Measurements from ENCODE around the gene GSS.

Gene GSS

DNA sequence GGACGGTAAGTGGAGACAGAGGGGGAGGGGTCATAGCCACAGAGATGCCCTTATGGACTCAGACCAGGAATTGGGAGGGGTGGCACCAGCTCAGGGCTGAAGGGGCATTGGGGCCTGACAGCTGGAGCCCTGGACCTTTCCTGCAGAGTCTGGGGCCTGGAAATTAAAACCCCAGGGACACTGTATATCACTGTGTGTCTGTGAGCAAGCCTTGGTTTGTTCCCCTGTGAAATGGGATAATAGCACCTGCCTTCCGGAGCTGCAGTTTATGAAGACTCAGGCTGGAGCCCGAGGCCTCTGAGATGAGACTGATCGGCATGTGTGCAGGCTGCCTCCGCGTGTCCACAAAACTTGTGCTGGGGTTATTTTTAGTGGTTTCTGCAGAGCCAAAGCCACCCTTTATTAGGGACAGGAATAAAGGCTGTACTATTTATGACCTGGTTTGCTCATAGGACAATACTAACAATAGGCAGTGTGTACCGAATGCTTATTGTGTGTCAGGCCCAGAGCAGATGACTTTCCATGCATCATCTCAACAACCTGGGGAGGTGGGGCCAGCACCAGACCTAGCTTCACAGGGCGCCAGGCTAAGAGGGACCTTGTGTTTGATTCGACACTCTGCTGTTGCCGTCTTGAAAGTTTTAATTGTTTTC is 22.6 kb upstream of the GSS start:
- DNase-seq (ENCODE audit: low read depth in 2 of 2): no peak

DNA sequence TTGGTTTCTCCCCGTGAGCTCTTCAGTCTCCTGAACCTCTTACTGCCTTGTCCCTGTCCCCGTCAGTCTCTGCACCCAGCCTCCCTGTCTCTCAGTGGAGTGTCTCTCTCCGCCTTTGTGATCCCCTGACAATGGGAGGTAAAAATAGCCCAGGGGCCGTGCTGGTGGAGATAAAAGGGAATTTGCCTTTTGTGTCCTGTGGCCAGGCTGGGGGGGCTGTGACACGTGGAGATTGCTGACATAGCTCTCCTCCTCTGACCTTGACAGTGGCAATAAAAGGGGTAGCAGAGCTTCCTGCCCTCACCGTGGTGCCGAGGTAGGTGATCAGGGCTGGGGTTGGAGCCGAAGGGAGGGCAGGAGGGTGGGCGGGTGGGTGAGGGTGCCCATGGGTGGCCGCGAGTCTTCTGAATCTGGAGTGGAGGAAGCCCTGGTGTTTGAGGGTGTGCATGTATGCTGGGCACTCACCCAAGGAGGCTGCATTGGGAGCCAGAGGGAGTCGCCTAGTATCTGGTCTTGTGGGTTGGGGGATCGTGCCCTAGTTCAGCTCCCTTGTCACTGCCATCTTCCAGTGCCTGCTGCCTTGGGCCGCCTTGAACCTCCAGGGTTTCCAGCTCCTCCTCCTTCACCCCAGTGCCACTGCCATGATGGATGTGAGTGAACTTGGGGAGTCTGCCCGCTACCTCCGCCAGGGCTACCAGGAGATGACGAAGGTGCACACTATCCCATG is 21.9 kb upstream of the GSS start:
- DNase-seq (ENCODE audit: low read depth in 2 of 2): no peak

DNA sequence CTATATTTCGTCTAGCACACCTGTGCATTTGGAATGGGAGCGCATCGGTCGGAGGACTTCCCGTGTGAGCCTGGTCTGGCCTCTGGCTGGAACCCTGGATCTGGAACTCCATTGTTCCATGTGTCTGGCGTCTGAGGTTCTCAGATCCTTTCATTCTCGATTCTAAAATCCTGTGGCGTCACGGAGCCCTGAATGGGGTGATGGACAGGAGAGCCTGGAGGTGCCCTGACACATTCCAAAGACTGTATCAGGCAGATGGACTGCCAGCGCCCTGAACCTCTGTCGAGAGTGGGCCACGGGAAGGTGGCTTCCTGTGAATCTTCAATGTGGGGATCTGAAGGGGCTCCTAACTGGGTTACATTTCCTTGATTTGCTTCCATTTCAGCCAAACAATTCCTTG is 20.7 kb upstream of the GSS start:
- no peak for DNase-seq (ENCODE audit: low read depth in 2 of 2)

GRCh38 chr20:34974246-34974645 is 18.6 kb upstream of the GSS start:
- DNase-seq (ENCODE audit: low read depth in 2 of 2): no peak

GRCh38 chr20:34971561-34972235 is 16.1 kb upstream of the GSS start:
- no peak for DNase-seq (ENCODE audit: low read depth in 2 of 2)

DNA sequence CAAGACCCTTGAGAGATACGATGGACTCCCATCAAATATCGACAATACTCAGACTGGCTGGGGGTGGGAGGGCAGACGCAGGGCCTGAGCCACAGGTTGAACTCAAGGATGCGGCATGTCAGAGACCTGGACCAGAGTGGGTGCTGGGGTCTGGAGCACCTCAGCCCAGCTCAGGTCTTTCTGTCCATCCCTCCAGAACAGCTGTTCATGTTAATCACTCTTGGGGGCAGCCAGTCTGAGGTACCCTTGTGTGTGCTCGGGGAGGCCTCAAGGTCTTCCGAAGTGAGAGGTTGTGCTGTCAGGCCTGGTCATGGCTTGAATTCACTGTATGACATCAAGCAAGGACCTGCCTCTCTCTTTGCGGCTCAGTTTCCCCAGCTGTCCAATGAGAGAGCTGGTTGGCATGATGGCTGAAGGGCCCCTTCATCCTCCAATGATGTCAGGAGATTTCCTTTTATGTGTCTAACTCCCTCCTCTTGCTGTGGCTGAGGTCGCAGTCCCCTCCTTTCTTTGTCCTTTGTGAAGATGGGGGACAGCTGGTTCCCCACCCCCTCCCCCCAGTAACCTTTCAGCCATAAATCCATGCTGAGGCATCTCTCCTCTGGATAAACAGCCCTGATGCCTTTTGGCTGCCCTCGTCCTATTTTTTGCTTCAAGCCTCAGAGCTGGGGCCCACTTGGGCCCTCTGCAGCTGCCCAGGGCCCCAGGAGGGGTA is 15.4 kb upstream of the GSS start:
- no peak for DNase-seq (ENCODE audit: low read depth in 2 of 2)

DNA sequence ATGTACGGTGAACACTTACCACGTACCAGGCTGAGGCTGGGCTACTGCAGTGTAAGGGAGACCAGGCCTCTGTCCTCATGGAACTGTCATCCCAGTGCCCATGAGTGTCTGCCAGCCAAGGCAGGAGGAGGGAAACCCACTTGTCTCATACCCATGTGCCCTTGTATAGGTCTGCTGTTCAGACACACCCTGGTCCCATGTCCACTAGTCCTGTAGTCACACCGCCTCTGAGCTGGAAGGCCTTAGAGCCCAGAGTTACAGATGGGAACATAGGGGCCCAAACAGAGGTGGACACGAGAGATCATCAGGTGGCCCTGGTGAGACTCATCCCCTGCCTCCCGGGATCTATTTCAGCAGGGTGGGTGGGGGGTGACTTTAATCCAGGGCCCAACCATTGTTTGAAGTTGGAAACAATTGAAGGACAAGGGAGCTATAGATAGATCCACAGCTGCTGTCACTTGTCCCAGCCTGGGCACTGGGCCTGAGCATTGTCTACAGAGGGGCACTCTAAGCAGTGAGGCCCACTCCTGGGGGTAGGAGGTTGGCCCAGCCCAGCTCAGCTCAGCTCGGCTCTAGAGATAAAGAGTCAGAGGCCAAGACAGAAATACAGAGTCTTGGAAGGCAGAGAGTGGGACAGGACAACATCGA is 14.7 kb upstream of the GSS start:
- DNase-seq (ENCODE audit: low read depth in 2 of 2): no peak

GRCh38 chr20:34968042-34968775 is 12.6 kb upstream of the GSS start:
- DNase-seq (ENCODE audit: low read depth in 2 of 2): no peak

DNA sequence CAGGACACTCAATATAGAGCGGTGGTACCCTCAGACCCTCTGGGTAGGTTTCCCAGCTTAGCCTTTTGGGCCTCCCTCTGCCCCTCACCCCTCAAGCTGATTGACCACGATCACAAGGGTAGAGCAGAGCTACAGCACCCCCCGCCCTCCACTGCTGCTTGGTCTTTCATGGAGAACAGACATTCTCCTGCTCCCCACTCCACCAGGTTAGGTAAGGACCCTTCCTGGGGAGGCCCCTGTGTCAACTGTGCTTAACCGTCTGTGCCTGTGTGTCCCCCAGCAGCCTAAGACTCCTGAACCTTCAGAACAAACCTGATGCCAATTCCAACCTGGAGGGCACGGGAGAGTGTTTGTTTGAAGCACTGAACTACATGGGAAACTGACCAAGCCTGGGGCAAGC is 11.8 kb upstream of the GSS start:
- no peak for DNase-seq (ENCODE audit: low read depth in 2 of 2)

DNA sequence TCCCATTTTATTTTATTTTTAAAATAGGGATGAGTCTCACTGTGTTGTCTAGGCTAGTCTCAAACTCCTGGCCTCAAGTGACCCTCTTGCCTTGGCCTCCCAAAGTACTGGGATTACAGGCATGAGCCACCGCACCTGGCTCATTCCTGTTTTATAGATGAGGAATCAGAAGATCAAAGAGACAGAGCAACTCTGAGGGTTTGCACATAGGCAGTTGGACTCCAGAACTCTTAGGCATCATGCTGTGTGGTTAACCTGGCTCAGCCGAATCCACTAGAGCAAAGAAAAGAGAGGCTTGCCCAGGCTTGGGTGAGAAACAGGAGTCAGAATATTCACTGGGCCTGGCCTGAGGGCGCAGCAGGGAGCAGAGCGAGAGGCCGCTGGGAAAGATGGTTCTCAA is 9.4 kb upstream of the GSS start:
- DNase-seq (ENCODE audit: low read depth in 2 of 2): no peak

DNA sequence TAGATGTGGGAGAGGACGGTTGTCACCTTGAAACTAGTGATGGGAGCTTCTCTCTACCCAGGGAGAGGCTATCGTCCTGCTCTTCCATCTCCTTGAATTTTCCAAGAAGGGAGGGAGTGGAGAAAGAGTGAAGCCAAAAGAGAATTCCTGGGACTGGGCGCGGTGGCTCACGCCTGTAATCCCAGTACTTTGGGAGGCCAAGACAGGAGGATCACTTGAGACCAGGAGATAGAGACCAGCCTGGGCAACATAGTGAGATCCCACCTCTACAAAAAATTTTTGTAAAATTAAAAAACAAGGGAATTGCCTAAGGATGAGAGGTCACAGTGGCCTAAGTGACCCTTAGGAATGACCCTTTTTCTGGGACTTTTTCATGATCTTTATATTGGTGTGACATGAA is 8.9 kb upstream of the GSS start:
- no peak for DNase-seq (ENCODE audit: low read depth in 2 of 2)

DNA sequence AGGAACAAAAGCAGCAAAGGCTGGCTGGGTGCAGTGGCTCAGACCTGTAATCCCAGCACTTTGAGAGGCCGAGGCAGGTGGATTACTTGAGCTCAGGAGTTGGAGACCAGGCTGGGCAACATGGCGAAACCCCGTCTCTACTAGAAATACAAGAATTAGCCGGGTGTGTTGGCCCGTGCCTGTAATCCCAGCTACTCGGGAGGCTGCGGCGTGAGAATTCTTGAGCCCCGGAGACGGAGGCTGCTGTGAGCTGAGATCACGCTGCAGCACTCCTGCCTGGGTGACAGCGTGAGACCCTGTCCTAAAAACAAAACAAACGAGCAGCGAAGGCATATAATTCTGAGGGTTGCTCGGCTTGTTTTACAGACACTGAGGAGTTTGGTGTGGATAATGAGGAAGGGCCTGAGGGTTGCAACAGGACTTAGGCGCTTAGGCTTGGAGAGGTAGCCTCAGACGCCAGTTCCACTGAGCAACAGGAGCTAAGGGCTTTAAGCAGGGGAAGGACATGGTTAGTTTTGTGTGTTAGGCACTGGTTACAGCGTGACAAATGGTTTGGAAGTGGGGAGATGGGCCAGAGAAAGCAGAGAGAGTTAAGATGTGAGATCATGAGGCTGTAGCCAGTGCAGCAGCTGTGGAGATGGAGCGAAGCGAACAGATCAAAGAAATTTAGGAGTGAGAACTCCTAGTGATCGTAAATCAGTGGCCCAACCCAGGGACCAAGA is 1.3 kb upstream of the GSS start:
- DNase-seq (ENCODE audit: low read depth in 2 of 2): no peak

- DNase-seq (ENCODE audit: low read depth in 2 of 2): no peak
Observed at GRCh38 chr20:34956041-34956458, 444 bp upstream of the GSS start.

DNA sequence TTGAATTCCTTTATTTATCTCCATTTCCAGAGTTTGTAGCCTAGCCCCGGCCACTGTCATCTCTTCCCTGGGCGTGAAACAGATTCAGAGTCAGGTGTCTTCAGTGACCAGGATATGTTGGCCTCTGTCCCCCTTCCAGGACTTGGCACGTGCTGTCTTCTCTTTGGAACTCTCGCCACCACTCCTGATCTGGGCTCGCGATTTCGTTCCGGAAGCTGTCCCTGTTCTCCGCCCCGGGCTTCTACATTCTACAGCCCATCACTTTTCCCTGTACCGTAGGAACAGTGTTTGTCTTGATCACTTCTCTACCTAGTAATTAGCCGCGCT is 739 bp downstream of the GSS start:
- no peak for DNase-seq (ENCODE audit: low read depth in 2 of 2)

- no peak for DNase-seq (ENCODE audit: low read depth in 2 of 2)
Observed at GRCh38 chr20:34953960-34954359, 1.6 kb downstream of the GSS start.

DNA sequence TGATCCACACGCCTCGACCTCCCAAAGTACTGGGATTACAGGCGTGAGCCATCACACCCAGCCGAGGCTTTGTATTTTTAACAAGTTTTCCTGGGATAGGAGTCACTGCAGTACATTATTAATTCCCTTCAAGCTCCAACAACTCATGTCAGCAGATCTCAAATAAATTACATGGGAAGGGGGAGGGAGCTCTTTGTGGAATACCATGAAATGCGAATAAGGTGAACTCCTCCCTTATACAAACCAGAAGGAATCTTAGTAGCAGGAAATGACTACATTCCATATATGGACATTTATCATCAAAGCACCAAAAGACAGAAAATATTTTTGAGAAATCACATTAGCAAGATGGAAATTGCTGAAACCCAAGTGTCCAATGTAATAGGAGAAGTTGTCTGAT is 2.9 kb downstream of the GSS start:
- DNase-seq (ENCODE audit: low read depth in 2 of 2): no peak

GRCh38 chr20:34951652-34952051 is 4.0 kb downstream of the GSS start:
- DNase-seq (ENCODE audit: low read depth in 2 of 2): no peak

DNA sequence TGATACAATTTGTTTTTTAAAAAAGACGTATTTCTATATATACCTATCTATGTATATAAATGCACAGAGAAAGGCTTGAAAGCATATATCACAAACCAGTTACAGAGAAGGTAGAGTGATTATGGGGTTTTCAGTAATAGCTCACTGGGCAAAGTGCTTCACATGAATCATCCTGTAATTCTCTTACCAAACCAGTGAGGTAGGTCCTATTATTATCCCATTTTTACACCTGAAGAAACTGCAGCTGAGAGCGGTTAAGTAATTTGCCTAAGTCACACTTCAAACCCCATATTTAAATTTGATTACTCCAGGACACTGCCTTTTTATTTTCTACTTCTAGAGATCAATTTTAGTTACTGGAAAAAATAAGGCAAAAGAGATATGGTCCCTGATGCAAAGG is 4.4 kb downstream of the GSS start:
- no peak for DNase-seq (ENCODE audit: low read depth in 2 of 2)

DNA sequence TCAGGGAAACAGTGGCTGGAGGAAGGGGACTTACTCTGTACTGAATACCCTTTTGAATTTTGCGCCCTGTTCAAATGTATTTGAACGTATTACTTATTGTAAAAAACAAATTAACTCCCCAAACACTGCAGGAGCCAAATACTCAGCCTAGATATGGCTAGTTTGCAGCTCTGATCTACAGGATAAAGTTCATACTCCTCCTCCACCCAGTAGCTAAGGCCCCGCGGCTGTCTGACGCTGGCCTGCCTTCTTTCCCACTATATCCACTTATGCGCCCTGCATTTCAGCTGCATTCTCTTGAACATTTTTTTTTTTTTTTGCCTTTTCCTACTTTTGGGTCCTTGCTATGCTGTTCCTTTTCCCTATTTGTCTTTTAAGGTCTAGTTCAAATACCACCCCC is 6.5 kb downstream of the GSS start:
- DNase-seq (ENCODE audit: low read depth in 2 of 2): no peak

DNA sequence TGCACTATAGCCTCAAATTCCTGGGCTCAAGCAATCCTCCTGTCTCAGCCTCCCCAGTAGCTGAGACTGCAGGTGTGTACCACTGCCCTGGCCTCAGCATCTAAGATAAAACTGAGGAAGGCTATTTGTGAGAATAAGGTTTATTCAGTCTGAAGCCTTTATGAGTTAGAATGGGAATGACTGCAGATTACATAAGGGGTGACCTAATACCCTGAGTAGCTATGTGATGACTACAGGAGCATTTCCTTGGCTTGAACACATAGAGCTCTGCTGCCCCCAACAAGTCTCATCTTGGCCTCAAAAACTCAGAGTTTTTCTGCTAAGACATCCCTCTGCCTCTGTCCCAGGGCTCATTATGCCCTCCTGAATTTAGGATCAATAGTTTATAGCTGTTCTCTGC is 7.6 kb downstream of the GSS start:
- no peak for DNase-seq (ENCODE audit: low read depth in 2 of 2)

GRCh38 chr20:34947336-34947735 is 8.3 kb downstream of the GSS start:
- no peak for DNase-seq (ENCODE audit: low read depth in 2 of 2)

All from stimulated activated CD8-positive, alpha-beta memory T cell treated with anti-CD3 and anti-CD28 coated beads, Interleukin-7, amount 100 ng/mL, for 1 hour (primary cell).